SIG-M5 treated with dmso at 0.1 percent for 504 hours (cell line): ENCODE data around the gene CPSF2.
"Not testable (repeated sequence)": the region's sequence is repeated elsewhere in the genome, so short reads cannot be mapped to it uniquely, and the experiment has no call there.

Experiments used
- DNase-seq: peaks from one replicate; lab custom pipeline; 2025; ENCODE audit not compliant: unreplicated experiment; lab: John Stamatoyannopoulos, UW

Gene CPSF2

GRCh38 chr14:92154283-92154942, 32.6 kb downstream of the CPSF2 start:
- DNase-seq, result peak; percentile 35

- peak; percentile 24 for DNase-seq
Measured at GRCh38 chr14:92160619-92161018, 38.9 kb downstream of the CPSF2 start.

- no peak for DNase-seq
Measured at GRCh38 chr14:92161521-92161920, 39.8 kb downstream of the CPSF2 start.

- no peak for DNase-seq
Measured at GRCh38 chr14:92164958-92165357, 43.2 kb downstream of the CPSF2 start.

GRCh38 chr14:92173668-92174067, 51.9 kb downstream of the CPSF2 start:
- DNase-seq, result no peak

GRCh38 chr14:92175811-92176210, 54.0 kb downstream of the CPSF2 start:
- DNase-seq, result no peak

- DNase-seq, result no peak
Measured at GRCh38 chr14:92176476-92176875, 54.7 kb downstream of the CPSF2 start.

- not testable (repeated sequence) for DNase-seq
Measured at GRCh38 chr14:92179178-92179577, 57.4 kb downstream of the CPSF2 start.

- DNase-seq, result no peak
Measured at GRCh38 chr14:92185559-92185958, 63.8 kb downstream of the CPSF2 start.

GRCh38 chr14:92187616-92188015, 65.8 kb downstream of the CPSF2 start:
- not testable (repeated sequence) for DNase-seq

GRCh38 chr14:92190768-92191167, 69.0 kb downstream of the CPSF2 start:
- DNase-seq, result no peak

- no peak for DNase-seq
Measured at GRCh38 chr14:92198804-92199203, 77.0 kb downstream of the CPSF2 start.

- no peak for DNase-seq
Measured at GRCh38 chr14:92199763-92200162, 78.0 kb downstream of the CPSF2 start.

- DNase-seq, result no peak
Measured at GRCh38 chr14:92203116-92203515, 81.3 kb downstream of the CPSF2 start.

GRCh38 chr14:92204792-92205191, 83.0 kb downstream of the CPSF2 start:
- no peak for DNase-seq

GRCh38 chr14:92207012-92207927, 85.5 kb downstream of the CPSF2 start:
- DNase-seq, result no peak

GRCh38 chr14:92207928-92208265, 86.1 kb downstream of the CPSF2 start:
- no peak for DNase-seq

- no peak for DNase-seq
Measured at GRCh38 chr14:92209141-92209540, 87.4 kb downstream of the CPSF2 start.

- DNase-seq, result not testable (repeated sequence)
Measured at GRCh38 chr14:92213125-92213524, 91.4 kb downstream of the CPSF2 start.

- DNase-seq, result peak; percentile 21
Measured at GRCh38 chr14:92215579-92215978, 93.8 kb downstream of the CPSF2 start.

GRCh38 chr14:92217936-92218335, 96.2 kb downstream of the CPSF2 start:
- no peak for DNase-seq
